MM.1S (cell line): Measurements from ENCODE around the gene ATP8B4.

Source experiments
- CTCF ChIP-seq: fragments of 300-600 bp; sonication (generic); IDR thresholded peaks from 2 replicates; pipeline ENCODE4 v1.5.1; 2016; ENCODE audit warnings: antibody characterized with exemption, low read length, mixed read lengths
- EZH2 ChIP-seq: fragments of 300-600 bp; sonication (generic); optimal IDR thresholded peaks from 2 replicates; pipeline ENCODE3; 2017; ENCODE audit warnings: low read depth, mild to moderate bottlenecking, antibody characterized with exemption, low read length, mixed read lengths
- EZH2phosphoT487 ChIP-seq: fragments of 300-600 bp; sonication (generic); IDR thresholded peaks from 2 replicates; pipeline ENCODE4 v1.6.1; 2018; ENCODE audit warnings: antibody characterized with exemption, low read length

DNA sequence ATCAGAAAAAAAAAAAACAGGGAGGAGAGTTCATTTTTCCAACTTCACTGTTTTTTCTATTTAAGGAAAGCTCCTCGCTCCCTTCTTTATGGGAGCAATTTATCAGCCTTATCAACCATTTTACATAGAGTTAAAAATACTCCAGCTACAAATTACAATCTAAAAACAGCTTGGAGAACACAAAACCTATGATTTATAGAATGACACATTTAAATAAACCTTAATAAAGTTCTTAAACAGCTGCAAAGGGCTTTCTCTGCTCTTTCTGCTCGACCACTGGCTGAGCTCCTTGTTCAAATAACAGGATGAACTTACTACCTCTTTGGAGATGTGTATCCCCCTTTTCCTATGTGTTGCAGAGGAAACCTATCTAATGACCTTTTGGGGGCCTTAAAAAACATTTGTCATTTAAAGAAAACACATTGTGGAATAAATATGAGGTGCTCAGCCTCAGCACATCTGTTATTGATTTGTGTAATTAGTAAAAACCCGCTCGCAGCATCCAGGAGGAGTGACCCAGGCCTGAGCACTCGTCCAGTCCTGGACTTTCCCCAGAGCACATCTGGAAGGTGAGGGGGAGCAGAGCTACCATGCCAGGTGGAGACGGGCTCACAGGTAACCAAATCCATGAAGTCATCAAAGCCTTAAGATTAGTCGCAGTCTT is 231.2 kb downstream of the ATP8B4 start:
- no peak for TF ChIP-seq CTCF
- TF ChIP-seq EZH2 = no peak
- no peak for TF ChIP-seq EZH2phosphoT487
